ENCODE data around the gene DAZAP2. TPM values are rescaled to one million over a fixed set of nuclear protein-coding genes. Genes with fewer than 3 reads are reported as not detected.

The DAZAP2 gene
- total RNA-seq, 4 donors from 2014 or later: 197 to 255 (median 238) TPM

DNA sequence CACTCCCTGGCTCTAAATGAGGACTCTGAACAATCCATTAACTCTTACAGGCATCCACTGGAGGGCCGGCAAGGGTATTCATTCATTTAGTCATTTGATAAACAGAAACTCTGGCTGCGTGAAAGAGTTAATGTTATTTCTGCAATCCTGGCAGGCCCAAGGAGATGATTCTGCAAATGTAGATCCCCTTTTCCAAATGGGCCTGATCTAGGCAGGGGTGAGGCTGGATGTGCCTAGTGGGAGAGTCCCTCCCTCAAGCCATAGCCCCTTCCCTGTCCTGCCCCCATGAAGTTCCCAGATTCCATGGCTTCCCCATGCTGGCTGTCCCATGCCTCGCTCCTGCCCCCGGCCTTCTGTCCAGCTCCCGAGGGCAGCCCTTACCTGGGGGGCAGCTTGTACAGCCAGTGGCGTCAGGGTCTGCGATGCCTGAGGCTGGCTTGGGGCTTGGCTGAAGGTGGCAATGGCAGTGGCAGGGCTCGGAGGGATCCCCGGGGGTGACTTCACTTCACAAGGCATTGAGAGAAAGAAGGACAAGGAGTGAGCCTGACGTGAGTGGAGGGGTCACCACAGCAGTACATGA is 39.2 kb upstream of the DAZAP2 start:
- 89 to 90% methylated on average over 10 of the region's 10 CpGs for WGBS, 2 donors
- H3K4me1 ChIP-seq: no peaks in the 10 kb centered on the region
- peaks cover 0 to 89% (median 2%) of the 10 kb centered on the region in 3 donors for H3K36me3 ChIP-seq
- no peaks in the 10 kb centered on the region for H3K9me3 ChIP-seq
- H3K4me3 ChIP-seq: no peak overlapping the region
- H3K27me3 ChIP-seq: no peaks in the 10 kb centered on the region
- no peak for TF ChIP-seq POLR2A (IDR thresholded peaks at IDR 0.05)
- no peak overlapping the region for H3K27ac ChIP-seq
- DNase-seq (ENCODE audit: low spot score in 2 of 2): no peak

DNA sequence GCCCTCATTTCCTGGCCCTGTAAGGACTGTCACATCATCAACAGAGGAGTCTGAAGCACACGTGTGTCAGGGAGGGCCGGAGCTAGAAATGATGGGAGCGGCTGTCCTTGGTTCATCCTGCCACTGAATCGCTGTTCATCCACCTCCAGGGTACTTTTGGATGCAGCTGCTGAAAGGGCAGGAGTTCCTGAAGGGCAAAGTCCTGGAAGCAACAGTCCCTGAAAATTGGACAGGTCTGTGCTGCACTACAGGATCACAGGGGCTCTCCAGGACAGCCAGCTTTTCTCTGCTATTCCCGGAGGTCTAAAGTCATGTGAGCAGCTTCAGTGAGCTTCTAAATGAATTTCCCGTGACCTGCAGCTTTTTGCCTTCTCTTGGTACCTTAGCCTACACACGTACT is 38.5 kb upstream of the DAZAP2 start:
- Histone ChIP-seq H3K27me3 (no peaks in the 10 kb centered on the region), H3K36me3 (peaks cover 0 to 84% (median 2%) of the 10 kb centered on the region in 3 donors), H3K27ac (no peak overlapping the region), H3K4me1 (no peaks in the 10 kb centered on the region), H3K4me3 (no peak overlapping the region), H3K9me3 (no peaks in the 10 kb centered on the region)
- WGBS, 2 donors: 84 to 86% methylated on average over 7 of the region's 7 CpGs
- TF ChIP-seq EP300 (IDR thresholded peaks at IDR 0.05): no peak
- TF ChIP-seq, protein P1, sequence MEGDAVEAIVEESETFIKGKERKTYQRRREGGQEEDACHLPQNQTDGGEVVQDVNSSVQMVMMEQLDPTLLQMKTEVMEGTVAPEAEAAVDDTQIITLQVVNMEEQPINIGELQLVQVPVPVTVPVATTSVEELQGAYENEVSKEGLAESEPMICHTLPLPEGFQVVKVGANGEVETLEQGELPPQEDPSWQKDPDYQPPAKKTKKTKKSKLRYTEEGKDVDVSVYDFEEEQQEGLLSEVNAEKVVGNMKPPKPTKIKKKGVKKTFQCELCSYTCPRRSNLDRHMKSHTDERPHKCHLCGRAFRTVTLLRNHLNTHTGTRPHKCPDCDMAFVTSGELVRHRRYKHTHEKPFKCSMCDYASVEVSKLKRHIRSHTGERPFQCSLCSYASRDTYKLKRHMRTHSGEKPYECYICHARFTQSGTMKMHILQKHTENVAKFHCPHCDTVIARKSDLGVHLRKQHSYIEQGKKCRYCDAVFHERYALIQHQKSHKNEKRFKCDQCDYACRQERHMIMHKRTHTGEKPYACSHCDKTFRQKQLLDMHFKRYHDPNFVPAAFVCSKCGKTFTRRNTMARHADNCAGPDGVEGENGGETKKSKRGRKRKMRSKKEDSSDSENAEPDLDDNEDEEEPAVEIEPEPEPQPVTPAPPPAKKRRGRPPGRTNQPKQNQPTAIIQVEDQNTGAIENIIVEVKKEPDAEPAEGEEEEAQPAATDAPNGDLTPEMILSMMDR (IDR thresholded peaks at IDR 0.05): no peak
- no peak for DNase-seq (ENCODE audit: low spot score in 2 of 2)

DNA sequence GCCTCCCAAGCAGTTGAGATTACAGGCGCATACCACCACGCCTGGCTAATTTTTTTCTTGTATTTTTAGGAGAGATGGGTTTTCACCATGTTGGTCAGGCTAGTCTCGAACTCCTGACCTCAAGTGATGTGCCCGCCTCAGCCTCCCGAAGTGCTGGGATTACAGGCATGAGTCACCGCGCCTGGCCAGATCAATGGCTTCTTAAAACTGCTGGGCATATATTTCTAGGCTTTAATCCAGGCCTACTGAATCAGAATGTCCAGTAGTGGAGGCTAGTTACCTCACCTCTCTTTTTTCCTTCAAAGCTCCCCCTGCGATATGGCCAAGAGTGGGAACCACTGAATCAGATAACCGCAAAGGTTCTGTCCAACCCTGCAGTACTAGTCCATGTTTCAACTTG is 37.8 kb upstream of the DAZAP2 start:
- TF ChIP-seq POLR2A (IDR thresholded peaks at IDR 0.05): no peak
- no peak for TF ChIP-seq EP300 (IDR thresholded peaks at IDR 0.05)
- TF ChIP-seq, protein P1 (IDR thresholded peaks at IDR 0.05): no peak
- no peak for DNase-seq (ENCODE audit: low spot score in 2 of 2)
- Histone ChIP-seq H3K4me1 (no peaks in the 10 kb centered on the region), H3K27ac (no peak overlapping the region), H3K4me3 (no peak overlapping the region), H3K27me3 (no peaks in the 10 kb centered on the region), H3K9me3 (no peaks in the 10 kb centered on the region), H3K36me3 (peaks cover 0 to 82% (median 2%) of the 10 kb centered on the region in 3 donors)
- 92 to 93% methylated on average over 9 of the region's 9 CpGs for WGBS, 2 donors

DNA sequence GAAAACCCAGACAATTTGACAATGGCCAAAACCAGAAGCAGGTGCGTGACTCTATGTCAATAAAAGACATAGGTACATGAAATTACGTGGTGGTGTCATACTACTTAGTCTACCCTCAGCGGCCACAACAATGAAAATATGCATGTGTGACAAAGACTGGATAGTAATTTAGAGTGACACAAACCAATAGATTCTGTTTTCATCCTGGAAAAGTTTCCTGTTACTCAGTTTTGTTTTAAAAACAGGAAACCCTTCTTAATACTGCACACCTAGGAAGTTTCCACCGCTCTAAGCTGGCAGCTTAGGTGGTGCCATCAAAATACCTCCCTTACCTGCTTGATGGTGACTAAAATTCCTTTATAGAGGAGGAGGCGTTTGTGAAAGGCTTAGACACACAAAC is 35.9 kb upstream of the DAZAP2 start:
- Histone ChIP-seq H3K27me3 (no peaks in the 10 kb centered on the region), H3K9me3 (no peaks in the 10 kb centered on the region), H3K36me3 (peaks cover 0 to 77% (median 2%) of the 10 kb centered on the region in 3 donors), H3K27ac (no peak overlapping the region), H3K4me1 (no peaks in the 10 kb centered on the region), H3K4me3 (no peak overlapping the region)
- TF ChIP-seq EP300 (IDR thresholded peaks at IDR 0.05) (no peak), POLR2A (IDR thresholded peaks at IDR 0.05) (no peak)
- TF ChIP-seq, protein P1 (IDR thresholded peaks at IDR 0.05): no peak
- no peak for DNase-seq (ENCODE audit: low spot score in 2 of 2)
- 92 to 93% methylated on average over 5 of the region's 5 CpGs for WGBS, 2 donors

DNA sequence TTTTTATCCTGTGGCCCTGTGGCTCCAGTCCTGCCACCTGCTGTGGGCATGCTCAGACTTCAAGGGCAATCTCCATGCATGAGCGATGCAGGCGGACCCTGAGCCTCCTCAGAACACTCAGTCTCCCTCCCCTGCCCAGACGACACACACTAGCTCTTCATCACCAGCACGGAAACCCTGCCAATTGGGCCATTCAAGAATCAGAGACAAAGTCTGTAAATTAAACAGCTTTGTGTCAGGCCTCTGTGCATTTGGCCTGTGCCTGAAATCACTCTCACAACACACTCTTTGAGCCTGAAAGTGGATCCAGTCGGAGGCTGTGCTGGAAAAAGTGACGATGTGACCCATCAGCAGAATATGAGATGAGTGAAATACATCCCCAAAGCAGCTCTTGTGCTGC is 33.3 kb upstream of the DAZAP2 start:
- TF ChIP-seq, protein P1 (IDR thresholded peaks at IDR 0.05): no peak
- TF ChIP-seq POLR2A (IDR thresholded peaks at IDR 0.05) (no peak), EP300 (IDR thresholded peaks at IDR 0.05) (no peak)
- Histone ChIP-seq H3K4me1 (no peaks in the 10 kb centered on the region), H3K9me3 (no peaks in the 10 kb centered on the region), H3K27ac (no peak overlapping the region), H3K36me3 (peaks cover 0 to 65% (median 2%) of the 10 kb centered on the region in 3 donors), H3K27me3 (no peaks in the 10 kb centered on the region), H3K4me3 (no peak overlapping the region)
- 56 to 76% methylated on average over 4 to 6 of the region's 6 CpGs for WGBS, 2 donors
- DNase-seq (ENCODE audit: low spot score in 2 of 2): no peak
